GM21423 (cell line): Measurements from ENCODE around the gene RIMOC1.
"Not testable (repeated sequence)": the region's sequence is repeated elsewhere in the genome, so short reads cannot be mapped to it uniquely, and the experiment has no call there.

ENCODE experiments used
- ATAC-seq: cut with Tn5 transposase; IDR thresholded peaks from one replicate; pipeline ENCODE4 v1.9.1; 2021; ENCODE audit warnings: mild to moderate bottlenecking, moderate library complexity; ENCODE audit not compliant: unreplicated experiment

RIMOC1 gene

DNA sequence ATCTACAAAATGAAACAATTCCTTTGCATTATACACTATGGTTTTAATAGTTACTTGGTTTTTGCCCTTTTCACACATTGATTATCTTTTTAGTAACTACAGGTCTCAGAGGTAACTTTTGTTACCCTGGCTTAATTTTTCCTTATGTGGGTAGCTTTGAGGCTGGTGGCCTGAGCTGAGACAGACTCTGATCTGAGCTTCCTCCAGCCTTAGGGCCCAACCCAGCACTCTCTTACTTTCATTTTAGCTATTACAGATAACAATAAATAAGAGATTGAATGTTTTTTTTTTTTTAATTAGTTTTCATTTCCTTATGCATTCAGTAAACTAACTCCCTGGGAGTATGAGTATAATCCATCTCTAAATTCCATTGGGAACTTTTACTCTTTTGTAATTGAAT is 18.9 kb upstream of the RIMOC1 start:
- no peak for ATAC-seq

GRCh38 chr5:41891066-41891707 is 13.0 kb upstream of the RIMOC1 start:
- peak; percentile 50 for ATAC-seq

DNA sequence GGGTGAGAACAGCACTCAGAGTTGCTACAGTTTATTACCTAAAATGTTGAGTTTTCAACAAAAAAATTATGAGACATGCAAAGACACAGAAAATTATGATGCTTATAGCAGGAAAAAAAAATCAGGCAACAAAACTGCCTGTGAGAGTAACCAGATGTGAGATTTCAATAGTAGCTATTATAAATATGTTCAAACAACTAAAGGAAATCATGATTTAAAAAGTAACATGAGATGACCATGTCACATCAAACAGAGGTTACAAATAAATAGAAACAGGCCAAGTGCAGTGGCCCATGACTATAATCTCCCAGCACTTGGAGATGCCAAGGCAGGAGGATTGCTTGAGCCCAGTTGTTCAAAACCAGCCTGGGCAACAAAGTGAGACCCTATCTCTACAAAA is 12.1 kb upstream of the RIMOC1 start:
- ATAC-seq, result no peak

- ATAC-seq, result peak; percentile 50
Measured at GRCh38 chr5:41893074-41893851, 10.9 kb upstream of the RIMOC1 start.

GRCh38 chr5:41896230-41896629 is 7.9 kb upstream of the RIMOC1 start:
- no peak for ATAC-seq

- no peak for ATAC-seq
Measured at GRCh38 chr5:41903382-41903891, 707 bp upstream of the RIMOC1 start.

GRCh38 chr5:41906151-41906550 is 2.0 kb downstream of the RIMOC1 start:
- ATAC-seq, result no peak

- ATAC-seq, result no peak
Measured at GRCh38 chr5:41908374-41909079, 4.4 kb downstream of the RIMOC1 start.

DNA sequence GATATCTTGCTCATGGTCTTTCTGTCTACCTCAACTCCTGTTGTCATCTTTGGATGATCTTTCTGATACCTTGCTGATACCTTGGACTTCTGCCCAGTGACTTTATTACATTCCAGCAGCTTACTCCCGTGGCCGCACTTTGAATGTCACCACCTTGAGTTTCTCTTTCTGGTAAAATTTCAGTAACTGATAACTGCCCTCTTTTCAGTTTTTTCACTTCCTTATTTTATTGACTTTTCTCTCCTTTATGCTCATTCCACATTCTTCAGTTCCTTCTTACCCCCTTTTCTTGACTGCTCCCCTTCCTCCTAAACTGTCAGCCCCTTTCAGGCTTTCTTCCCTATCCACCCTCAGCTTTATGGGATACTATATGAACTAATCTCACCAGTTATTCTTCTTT is 14.0 kb downstream of the RIMOC1 start:
- no peak for ATAC-seq

GRCh38 chr5:41921166-41921565 is 17.0 kb downstream of the RIMOC1 start:
- peak; percentile 20 for ATAC-seq

DNA sequence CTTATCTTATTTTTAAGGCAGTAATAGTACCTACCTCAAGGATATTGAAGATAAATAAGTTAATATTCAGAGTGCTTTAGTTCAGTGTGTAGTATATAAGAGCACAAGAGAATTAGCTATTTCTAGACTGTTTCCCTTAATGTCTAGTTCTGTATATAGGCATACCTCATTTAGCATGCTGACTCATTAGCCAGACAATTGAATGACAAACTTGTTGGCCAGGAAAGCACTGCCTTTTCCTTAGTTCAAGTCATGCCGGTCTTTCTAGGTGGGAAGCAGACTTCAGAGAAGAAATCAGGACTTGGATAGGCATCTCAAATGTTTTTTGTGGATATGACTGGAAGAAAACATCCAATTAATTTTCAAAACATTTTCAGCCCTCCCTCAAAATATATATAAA is 17.7 kb downstream of the RIMOC1 start:
- ATAC-seq, result no peak

DNA sequence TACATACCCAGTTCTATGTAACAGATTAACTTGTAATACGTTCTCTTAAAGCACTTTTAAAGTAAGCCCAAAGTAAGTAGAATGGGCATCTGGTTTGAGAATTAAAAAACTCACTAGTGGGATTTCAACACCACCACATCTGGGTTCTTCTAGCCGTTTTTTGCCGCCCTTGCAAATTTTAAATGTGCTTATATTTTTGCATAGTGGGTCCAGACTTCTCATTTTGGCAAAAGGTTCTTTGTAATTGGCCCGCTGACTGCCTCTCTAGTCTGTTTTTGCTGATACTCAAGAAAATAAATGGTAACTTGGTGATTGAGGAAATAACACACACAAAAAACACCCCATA is 20.4 kb downstream of the RIMOC1 start:
- no peak for ATAC-seq

GRCh38 chr5:41924872-41925554 is 20.9 kb downstream of the RIMOC1 start, which contains the start of gene FBXO4:
TSS of gene FBXO4 (plus strand) at chr5:41925281. CDS start at chr5:41925310, 29 bp downstream.
- ATAC-seq, result peak; percentile 90

GRCh38 chr5:41925555-41925951 is 21.4 kb downstream of the RIMOC1 start:
- peak; percentile 10 for ATAC-seq

GRCh38 chr5:41927604-41928003 is 23.5 kb downstream of the RIMOC1 start:
- ATAC-seq, result no peak

- no peak for ATAC-seq
Measured at GRCh38 chr5:41929035-41929434, 24.9 kb downstream of the RIMOC1 start.

DNA sequence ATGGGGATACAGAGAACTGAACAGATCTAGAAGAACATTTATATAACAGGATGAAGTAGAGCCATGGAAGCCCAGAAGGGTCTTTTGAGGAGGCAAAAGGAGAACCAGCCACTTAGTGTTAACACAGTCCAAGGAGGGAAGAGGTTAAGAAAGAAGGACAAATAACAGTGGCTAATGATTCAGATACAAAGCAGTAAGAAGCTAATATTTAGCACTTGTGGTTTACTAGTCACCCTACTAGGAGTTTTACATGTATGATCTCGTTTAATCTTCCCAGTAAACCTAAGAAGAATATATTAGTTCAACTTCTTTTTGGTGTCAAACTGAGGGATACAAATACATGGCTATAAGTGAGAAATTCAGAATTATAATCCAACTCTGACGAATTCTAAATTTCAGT is 28.6 kb downstream of the RIMOC1 start:
- ATAC-seq, result no peak

DNA sequence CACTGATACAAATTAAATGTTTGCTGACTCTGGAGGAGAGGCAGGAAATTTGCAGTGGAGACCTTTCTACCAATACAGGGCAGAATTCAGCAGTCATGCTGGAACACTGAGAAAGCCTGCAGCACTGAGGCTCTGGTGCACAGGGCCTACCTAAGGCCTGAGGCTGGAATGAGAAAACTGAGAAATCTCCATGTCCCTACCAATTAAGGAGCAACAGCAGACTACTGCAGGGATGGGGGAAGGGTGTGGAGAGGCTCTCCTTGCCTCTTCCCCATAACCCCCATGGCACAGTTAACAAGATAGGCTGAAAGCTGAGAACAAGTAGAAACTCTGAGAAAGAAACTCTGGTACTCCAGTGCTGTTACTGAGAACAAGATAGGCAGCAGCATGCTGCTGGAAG is 31.4 kb downstream of the RIMOC1 start:
- no peak for ATAC-seq

GRCh38 chr5:41940641-41941040 is 36.5 kb downstream of the RIMOC1 start:
- no peak for ATAC-seq

GRCh38 chr5:41945332-41945955 is 41.3 kb downstream of the RIMOC1 start:
- not testable (repeated sequence) for ATAC-seq

DNA sequence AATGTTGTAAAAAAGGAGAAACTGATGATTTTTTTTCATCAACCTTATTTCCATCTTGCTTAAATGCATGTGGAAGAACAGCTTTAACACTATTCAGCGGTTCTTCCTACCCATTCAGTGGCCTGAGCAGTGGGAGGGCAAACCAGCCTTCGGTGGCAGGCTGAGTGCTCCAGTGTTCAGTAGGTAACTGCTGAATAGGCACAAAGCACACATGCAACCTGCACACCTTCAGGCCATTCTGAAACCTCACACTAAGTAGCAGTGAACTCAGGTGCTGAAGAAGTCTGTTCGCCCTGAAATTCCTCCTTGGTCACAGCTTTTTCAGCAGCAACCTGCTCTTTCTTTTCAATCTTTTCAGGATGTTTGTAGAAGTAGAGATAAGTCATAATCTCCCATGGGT is 47.1 kb downstream of the RIMOC1 start:
- no peak for ATAC-seq
